Panc1 (cell line): ENCODE measurements around the gene NDUFAF2.

Source experiments
- POLR2AphosphoS5 ChIP-seq: IDR thresholded peaks from 2 replicates; pipeline ENCODE4 v1.6.1; 2012; ENCODE audit warnings: mild to moderate bottlenecking, low read depth, low read length, moderate library complexity
- TF ChIP-seq, protein P1 (sequence below): fragments of 450-650 bp; IDR thresholded peaks from 2 replicates; pipeline ENCODE4 v1.5.1; 2017; ENCODE audit warnings: mild to moderate bottlenecking

DNA sequence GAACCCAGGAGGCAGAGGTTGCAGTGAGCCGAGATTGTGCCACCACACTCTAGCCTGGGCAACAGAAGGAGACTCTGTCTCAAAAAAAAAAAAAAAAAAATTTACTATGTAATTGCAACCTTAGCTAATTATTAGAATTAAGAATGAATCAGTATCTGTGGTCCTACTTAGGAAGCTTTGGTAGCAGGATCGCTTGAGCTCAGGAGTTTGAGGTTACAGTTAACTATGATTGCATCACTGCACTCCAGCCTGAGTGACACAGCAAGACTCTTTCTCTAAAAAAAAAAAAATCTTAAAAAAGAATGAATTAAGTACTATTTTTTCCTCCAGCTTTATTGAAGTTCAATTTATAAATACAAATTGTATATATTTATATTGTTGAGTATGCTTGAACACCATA, 16.7 kb downstream of the NDUFAF2 start:
- TF ChIP-seq, protein P1, sequence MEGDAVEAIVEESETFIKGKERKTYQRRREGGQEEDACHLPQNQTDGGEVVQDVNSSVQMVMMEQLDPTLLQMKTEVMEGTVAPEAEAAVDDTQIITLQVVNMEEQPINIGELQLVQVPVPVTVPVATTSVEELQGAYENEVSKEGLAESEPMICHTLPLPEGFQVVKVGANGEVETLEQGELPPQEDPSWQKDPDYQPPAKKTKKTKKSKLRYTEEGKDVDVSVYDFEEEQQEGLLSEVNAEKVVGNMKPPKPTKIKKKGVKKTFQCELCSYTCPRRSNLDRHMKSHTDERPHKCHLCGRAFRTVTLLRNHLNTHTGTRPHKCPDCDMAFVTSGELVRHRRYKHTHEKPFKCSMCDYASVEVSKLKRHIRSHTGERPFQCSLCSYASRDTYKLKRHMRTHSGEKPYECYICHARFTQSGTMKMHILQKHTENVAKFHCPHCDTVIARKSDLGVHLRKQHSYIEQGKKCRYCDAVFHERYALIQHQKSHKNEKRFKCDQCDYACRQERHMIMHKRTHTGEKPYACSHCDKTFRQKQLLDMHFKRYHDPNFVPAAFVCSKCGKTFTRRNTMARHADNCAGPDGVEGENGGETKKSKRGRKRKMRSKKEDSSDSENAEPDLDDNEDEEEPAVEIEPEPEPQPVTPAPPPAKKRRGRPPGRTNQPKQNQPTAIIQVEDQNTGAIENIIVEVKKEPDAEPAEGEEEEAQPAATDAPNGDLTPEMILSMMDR, result no peak
- TF ChIP-seq POLR2AphosphoS5, result no peak
